ENCODE results near the gene KDM3B.
"Not testable (repeated sequence)": the region's sequence is repeated elsewhere in the genome, so short reads cannot be mapped to it uniquely, and the experiment has no call there.

KDM3B gene

DNA sequence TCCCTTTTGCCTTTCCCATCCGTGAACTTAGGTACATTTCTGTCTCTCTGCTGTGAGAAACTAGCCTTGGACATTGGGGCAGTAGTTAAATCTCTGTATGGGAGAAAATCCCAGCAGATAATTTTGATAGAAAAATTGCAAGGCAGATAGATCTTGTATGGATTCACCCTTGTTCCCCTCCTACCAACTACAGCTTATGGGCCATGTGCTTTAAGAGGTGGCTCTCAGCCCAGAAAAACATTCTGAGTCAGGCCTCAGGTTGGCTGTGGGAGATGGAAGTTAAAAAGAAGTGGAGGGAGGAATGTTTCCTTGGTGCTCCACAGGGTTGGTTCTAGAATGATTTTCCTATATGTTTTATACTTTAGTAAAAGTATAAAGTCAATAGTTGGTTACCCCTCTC, 1.4 kb upstream of the KDM3B start:
- no peak for DNase-seq

DNA sequence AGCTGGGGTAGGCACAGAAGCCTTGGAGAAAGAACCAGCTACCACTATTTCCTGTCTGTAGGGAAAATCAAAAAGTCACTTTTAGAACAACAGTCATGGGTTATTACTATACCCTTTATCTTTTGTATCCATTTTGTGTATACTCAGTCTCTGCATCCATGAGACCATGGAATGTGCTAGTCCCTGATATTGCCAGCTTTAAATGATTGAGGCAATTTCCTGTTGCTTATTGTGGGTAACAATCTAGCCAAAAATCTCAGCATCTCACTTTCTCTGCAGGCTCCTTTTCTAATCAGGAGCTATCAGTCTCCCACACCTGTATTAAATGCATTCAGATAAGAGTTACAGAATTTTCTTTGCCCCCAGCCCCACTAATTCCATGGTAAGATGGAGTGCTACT, 968 bp upstream of the KDM3B start:
- DNase-seq, result no peak

DNA sequence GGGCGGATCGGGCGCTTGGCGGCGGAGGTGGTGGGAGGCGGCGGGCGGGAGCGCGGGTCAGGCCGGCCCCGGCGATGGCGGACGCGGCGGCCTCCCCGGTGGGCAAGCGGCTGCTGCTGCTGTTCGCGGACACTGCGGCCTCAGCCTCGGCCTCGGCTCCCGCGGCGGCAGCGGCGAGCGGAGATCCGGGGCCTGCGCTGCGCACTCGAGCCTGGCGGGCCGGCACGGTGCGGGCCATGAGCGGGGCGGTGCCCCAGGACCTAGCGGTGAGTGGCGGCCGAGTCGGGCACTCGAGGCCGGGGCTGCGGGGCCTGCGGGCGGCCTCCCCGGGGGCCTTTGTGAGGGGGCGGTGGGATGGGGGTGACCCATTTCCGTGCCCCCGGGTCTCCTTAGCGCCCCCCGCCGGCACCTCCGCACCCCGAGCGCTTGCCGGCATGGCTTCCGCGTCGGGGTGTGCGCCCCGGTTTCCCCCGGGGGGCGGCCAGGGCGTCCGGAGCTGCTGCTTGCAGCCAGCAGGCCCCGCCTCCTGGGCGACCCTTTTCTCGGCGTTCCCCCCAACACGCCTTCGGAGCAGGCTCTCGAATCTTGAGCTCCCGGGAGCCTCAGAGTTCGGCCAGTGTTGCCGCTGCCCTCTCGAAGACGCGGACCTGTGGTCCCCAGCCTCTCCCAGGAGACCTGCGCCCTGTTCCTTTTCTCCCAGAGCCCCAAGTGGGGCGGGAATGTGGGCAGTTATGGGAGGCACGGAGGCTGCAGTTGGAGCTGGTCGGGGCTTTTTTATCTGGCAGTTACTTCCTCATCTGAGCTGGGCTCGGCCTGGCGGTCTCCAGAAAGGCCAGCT, 456 bp downstream of the KDM3B start:
- DNase-seq, result peak; percentile 86

DNA sequence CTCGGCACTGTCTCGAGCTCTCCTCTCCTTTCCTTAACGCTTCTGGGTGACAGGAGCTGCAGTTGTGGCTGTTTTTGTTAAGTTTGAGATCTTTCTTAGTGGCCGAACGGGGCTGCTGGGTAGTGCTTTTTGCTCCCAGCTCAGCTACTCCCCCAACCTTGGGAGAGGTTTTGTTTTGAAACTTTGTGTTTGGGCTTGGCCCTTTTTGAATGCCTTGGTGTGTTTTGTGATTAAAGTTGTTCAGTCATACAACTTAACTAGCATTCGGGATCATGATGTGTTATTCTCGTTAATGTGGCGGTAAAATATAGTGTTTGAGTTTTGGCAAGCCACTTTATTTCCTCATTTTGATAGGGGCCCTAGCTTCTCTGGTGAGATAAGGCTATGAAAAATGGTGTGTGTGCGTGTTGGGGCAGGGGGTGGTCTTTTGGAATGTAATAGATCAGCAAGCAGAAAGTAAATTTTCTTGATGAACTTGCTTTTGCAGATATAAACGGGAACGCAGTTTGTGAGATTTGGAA, 1.1 kb downstream of the KDM3B start:
- DNase-seq, result no peak

DNA sequence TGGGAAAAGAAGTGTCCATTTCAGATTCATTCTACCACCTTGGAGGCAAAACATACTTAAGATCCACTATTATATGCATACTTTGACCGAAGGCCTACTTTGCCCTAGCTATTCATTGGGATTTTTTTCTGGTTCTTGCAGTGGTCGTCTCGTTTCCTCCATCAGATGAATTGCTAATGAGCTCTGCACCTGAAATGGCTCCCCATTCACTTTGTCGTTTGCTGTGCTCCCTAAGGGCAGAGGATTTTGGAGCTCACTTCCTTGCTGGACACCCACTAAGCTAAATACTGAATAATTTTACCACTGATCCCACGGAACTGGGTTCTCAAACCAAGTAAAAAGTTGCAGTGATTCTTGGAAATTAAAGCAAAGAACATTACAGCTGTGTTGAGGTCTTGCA, 1.9 kb downstream of the KDM3B start:
- DNase-seq, result peak; percentile 25

DNA sequence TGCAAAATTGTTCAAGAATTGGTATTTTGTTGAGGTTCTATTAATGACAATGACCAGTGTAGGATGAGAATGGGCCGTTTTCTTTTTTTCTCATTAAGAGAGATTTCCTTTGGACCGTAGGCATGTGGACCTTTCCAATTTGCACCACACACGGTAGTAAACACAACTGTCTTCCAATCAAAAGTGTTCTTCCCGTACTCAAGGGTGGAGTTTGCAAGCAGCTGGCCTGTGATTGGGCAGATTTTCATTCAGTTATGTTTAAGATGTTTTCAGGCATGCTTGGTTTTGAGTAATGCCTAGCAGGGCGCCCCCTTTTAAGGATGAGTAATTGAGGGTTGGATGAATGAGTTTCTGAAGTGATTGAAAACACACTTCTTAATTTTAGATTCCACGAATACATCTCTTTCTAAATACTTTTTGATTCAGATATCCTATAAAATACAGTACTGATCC, 2.5 kb downstream of the KDM3B start:
- DNase-seq, result peak; percentile 67

DNA sequence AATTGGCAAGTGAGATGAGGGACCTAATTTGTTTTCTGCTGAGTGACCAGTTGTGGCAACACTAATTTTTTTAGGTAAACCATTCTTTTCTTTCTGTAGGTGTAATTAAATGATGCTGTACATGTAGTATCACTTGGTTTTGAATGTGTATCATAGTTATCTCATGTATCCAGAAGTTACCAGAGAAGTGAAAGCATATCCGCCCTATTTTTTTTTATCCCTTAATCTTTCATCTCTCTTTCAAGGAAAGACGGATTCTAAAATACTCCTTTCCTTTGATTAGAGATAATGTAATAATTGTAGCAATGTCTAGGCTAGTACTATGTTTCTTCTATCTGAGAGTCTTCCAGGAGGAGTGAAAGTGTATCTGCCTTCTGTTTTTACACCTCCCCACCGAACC, 7.1 kb downstream of the KDM3B start:
- no peak for DNase-seq

DNA sequence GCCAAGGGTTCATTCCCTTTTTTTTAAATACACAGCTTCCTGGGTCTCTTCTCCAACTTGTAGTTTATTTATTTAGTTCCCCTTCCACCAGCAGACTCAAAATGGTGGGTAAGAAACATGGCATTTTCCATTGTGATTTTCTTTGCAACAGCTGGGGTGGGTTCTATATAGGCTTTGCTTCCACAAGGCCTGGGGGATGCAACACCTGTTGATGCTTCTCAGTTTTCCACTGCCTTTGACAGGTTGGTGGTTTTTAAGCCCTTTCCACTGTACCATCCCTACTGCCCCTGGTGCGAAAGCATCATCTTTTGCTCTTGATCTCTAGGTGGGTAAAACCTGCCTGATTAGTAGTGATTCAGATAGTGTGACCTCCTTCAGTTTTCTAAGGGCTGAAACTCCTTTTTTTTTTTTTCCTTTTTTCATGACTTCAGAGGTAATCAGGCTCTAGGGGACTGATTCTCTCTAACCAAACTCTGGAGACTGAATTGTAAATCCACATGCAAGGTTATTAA, 8.5 kb downstream of the KDM3B start:
- DNase-seq, result no peak

DNA sequence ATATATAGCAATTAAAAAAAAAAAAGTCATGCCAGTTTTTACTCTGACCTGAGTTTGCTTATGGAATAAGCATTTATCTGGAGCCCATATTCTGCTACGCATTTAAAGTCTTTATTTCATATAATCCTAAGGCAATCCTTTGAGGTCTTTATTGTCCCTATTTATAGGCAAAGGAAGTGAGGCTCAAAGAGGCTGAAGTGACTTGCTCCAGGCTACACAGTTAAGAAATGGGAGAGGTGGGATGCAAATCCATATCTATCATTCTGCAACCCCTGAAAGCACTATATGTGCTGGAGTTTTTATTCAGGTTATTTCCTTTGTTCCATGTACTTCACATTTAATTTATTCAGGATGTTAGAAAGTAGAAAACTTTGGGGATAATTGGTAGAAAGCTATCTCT, 12.1 kb downstream of the KDM3B start:
- no peak for DNase-seq

DNA sequence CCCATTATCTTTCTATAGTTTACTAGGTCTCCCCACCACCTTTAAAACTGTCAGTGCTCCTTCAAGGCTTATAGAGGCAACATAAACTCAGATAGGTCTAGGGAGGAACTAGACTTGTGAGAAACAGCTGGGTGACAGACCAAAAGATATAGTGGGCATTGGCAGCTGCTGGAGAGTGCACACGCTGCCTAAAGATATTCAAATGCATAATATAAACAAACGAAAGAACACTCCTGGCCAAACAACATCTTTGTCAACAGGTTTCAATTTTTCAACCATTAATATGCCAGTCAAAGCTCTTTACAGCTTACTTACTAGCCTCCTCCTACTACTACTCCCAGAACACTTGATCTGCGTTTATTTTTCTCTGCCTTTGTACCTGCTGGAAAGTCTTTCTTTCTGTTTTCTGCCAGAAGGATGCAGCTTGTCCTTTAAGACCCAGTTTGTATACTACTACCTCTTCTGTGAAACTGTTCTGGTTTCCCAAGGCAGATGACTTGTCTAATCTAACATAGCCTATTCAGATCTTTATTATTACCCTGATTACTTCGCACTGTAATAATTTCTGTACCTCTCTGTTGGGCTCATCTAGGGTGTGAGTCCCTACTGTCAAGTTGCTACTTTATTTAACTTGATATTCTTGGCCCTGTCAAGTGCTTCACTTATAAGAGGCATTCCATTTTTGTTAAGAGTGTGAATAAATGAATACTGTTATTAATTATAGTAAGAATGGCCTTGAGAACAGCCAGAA, 14.3 kb downstream of the KDM3B start:
- no peak for DNase-seq

DNA sequence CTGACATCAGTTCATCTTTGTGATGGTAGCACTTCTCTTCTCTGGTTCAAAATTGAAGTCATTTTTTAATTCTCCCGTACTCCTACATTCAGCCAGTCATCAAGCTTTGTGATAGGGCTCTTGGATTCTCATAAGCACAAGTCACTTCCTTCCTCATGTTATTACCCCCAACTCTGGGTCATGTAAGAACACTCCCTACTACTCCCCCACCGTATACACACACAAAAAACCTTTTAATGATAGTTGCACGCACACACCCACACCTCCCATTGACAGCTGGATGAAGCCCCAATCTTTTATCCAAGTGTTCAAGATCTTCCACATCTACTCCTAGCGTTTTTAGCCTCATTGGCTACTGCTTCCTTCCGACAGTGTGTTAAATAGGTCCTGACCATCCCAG, 16.8 kb downstream of the KDM3B start:
- no peak for DNase-seq

DNA sequence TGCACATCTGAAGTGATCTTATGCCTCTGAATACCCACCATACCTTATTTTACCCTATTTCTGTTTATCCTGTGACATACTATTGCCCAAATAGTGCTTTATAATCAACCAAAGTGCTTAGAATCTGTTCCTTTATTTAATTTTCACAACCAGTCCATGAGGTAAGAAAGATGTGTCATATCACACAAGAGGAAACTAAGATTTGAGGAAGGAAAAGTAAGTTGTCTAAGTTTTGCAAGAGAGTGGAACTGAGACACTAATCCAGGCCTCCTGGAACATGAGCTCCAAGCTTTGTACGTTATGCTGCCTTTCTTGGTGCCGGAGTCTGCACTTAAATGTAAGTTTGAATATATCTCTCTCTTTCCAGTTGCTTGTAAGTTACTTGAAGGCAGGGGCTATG, 17.2 kb downstream of the KDM3B start:
- no peak for DNase-seq

DNA sequence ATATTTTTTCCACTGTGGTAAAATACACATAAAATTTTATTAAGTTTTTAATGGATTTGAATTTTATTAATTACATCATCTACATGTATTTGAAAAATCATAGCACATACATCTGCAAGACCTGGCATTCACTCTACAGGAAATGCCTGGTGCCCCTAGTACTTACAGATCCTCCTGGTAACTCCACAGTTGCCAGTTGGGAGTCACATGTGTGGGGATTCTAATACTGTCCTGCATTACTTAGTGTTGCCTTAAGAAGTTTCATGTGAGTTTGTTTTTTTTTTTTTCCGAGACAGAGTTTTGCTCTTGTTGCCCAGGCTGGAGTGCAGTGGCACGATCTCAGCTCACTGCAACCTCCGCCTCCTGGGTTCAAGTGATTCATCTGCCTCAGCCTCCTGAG, 18.1 kb downstream of the KDM3B start:
- no peak for DNase-seq

DNA sequence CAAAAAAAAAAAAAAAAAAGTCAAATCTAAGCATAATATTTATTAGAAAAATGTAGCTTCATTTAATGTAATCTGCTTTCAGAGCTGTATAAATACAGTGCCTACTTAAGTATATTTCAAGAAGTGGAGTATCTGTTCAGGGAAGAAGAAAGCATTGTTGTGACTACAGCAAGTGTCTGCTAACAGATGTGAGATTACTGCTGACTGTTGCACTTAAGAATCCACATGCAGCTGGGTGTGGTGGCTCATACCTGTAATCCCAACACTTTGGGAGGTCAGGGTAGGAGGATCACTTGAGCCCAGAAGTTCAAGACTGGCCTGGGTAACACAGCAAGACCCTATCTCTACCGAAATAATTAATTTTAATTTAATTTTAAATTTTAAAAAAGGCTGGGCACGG, 19.0 kb downstream of the KDM3B start:
- DNase-seq, result no peak

DNA sequence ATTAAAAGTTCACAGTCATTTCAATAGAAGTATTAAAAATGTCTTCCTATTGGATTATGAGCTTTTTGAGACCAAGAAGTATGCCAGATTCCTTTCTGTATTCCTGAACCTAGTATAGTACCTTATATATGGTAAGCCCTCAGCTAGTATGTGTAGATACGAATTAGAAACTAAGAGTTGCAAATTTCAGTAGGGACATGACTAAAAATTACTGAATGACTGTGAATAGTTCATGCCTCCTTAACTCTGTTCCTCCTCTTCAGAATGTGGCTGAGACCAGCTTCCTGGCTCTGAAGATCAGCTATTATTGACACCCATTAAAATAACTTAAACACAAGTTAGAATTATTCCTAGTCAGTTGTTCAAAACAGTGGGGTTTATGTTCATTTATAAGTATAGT, 19.7 kb downstream of the KDM3B start:
- DNase-seq, result no peak

DNA sequence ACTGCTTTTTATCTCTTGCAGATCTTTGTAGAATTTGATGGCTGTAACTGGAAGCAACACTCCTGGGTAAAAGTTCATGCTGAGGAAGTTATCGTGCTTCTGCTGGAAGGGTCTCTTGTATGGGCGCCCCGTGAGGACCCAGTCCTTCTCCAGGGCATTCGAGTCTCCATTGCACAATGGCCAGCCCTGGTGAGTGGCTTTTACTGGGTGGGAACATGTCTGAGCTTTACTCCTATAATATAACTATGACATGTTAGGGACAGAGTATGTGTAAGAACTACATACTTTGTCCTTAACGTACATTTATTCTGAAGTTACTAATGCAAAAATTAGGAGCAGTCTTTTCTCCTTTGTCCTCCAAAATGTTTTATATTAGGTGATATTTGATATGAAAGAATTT, 20.2 kb downstream of the KDM3B start:
- DNase-seq, result no peak

DNA sequence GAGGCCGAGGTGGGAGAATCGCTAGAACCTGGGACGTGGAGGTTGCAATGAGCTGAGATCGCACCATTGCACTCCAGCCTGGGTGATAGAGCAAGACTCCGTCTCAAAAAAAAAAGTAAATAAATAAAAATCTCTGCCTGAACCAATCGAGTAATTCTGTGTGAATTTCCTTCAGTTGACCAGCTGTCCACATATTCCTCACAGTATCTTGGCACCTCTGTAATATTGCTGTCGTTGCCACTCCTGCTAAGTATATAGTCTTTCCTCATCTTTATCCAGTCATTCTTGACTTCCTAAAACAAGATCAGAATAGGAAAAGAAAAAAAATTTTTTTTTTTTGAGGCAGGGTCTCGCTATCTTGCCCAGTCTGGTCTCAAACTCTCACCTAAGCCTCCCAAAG, 29.9 kb downstream of the KDM3B start:
- DNase-seq, result no peak

DNA sequence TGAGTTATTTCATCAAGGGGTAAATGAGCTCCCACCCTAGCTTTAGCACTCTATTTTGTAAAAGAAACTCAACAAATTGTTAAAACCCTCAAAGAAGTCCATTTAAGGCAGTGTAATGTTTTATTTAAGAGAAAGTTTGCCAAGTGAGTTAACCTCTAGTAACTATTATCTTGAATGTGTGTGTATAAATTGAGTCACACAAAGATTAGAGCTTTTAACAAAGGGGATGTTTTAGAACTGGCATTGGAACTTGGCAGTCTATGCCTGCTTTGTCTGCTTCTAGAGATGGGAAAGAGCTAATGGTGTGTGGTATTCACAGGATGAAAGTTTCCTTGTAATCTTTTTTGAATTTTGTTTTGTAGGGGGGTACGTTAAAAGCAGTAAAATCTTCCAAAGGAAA, 33.2 kb downstream of the KDM3B start:
- DNase-seq, result no peak

DNA sequence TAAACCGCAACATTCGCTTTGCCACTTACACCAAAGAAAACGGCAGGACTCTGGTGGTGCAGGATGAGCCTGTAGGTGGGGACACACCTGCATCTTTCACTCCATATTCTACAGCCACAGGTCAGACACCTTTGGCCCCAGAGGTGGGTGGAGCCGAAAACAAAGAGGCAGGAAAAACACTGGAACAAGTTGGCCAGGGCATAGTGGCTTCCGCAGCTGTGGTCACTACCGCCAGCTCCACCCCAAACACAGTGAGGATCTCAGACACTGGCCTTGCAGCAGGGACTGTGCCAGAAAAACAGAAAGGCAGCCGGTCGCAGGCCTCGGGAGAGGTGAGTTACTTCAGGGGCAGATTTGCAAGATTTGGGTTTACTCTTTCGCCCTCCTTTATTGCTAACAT, 33.8 kb downstream of the KDM3B start:
- DNase-seq, result no peak

DNA sequence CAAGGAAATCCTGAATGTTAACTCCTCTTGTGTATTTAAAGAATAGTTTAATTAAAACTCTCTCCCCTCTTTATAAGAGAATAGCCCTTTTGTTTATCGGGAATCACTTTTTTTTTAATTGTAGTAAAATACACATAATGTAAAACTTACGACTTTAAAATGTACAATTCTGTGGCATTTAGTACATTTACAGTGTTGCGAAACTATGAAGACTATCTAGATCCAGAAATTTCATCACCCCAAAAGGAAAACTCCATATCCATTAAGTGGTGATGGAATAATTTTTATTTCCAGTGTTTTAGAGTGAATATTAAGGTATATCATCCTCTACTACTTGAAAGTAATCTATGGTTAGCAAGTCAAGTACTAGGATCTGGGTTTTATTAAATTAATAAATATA, 36.8 kb downstream of the KDM3B start:
- no peak for DNase-seq

DNA sequence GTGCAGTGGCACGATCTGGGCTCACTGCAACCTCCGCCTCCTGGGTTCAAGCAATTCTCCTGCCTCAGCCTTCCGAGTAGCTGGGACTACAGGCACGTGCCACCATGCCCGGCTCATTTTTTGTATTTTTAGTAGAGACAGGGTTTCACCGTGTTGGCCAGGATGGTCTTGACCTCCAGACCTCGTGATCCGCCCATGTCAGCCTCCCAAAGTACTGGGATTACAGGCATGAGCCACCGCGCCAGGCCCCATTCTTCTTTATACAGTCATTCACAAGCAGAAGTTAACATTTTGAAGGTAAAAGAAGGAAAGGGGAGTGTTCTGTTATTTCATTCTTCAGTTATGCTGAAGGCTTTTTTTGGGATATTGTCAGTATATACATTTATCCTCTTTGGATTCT, 37.4 kb downstream of the KDM3B start:
- not testable (repeated sequence) for DNase-seq

DNA sequence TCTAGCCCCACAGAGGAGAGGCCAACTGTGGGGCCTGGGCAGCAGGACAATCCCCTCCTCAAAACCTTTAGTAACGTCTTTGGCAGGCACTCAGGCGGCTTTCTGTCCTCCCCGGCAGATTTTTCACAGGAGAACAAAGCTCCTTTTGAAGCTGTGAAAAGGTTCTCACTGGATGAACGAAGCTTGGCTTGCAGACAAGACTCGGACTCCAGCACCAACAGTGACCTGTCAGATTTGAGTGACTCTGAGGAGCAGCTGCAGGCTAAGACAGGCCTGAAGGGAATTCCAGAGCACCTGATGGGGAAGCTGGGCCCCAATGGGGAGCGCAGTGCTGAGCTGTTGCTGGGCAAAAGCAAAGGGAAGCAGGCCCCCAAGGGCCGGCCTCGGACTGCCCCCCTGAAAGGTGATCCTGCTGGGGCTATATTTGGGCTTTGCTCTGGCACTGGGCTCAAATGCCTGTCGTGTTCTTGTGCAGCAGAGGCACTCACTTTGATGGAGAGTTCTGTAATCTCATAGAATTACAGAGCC, 39.4 kb downstream of the KDM3B start:
- peak; percentile 47 for DNase-seq

DNA sequence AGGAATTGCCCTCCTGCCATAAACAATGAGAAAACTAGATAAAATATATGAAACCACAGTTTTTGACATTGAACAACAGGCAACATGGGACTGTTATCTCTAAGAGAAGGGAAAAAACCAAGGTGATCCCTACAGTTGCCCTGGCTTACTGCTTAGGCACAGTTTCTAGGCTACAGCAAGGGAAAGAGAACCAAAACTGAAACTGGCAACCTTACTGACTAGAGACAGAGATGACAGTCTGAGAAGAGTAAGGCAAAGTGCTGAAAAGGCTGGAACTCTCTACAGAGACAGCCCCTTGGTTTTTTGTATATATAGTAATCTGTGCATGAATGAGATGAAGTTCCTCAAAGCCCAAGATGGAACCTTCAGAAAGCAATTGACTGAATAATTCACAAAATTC, 50.2 kb downstream of the KDM3B start:
- no peak for DNase-seq

DNA sequence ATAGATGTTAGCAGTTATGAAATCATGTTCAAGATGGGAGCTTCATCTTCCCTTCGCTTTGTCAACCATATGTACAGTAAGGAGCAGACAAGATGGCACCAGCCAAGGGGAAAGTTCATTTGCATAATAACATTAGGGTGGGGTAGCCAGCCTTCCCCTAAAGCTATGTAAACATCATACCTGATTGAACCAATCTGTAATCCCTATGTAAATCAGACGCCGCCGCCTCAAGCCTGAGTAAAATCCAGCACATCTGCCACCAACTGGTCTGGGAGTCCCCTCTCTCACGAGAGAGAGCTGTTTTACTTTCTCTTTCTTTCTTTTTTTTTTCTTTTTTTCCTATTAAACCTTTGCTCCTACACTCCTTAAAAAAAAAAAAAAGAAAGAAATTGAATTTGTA, 55.5 kb downstream of the KDM3B start:
- no peak for DNase-seq

Measured in eye (tissue), 1 donor.